GM18517 (cell line): ENCODE data around the gene ELFN2.

Experiments
- ATAC-seq: cut with Tn5 transposase; IDR thresholded peaks from one replicate; pipeline ENCODE4 v1.9.1; 2021; ENCODE audit warnings: mild to moderate bottlenecking, moderate library complexity; ENCODE audit not compliant: unreplicated experiment

ELFN2 gene

GRCh38 chr22:37363261-37363992 lies 63.9 kb downstream of the ELFN2 start:
- ATAC-seq = no peak

- no peak for ATAC-seq
Measured at GRCh38 chr22:37362621-37363020, 64.7 kb downstream of the ELFN2 start.

GRCh38 chr22:37358917-37359316 lies 68.4 kb downstream of the ELFN2 start:
- ATAC-seq = no peak

- ATAC-seq = no peak
Measured at GRCh38 chr22:37358386-37358785, 68.9 kb downstream of the ELFN2 start.

GRCh38 chr22:37357446-37358075 lies 69.7 kb downstream of the ELFN2 start:
- no peak for ATAC-seq

GRCh38 chr22:37356922-37357321 lies 70.4 kb downstream of the ELFN2 start:
- ATAC-seq = no peak

- no peak for ATAC-seq
Measured at GRCh38 chr22:37355174-37355573, 72.1 kb downstream of the ELFN2 start.

GRCh38 chr22:37354670-37355069 lies 72.6 kb downstream of the ELFN2 start:
- ATAC-seq = no peak

GRCh38 chr22:37354261-37354660 lies 73.0 kb downstream of the ELFN2 start:
- ATAC-seq = no peak

- ATAC-seq = no peak
Measured at GRCh38 chr22:37353839-37354238, 73.4 kb downstream of the ELFN2 start.

- ATAC-seq = no peak
Measured at GRCh38 chr22:37352481-37352880, 74.8 kb downstream of the ELFN2 start.

- no peak for ATAC-seq
Measured at GRCh38 chr22:37351232-37351631, 76.0 kb downstream of the ELFN2 start.

GRCh38 chr22:37349043-37349814 lies 78.0 kb downstream of the ELFN2 start:
- ATAC-seq = no peak

- ATAC-seq = no peak
Measured at GRCh38 chr22:37346505-37346895, 80.8 kb downstream of the ELFN2 start.

GRCh38 chr22:37345863-37346504 lies 81.3 kb downstream of the ELFN2 start:
- no peak for ATAC-seq

GRCh38 chr22:37344735-37345449 lies 82.4 kb downstream of the ELFN2 start:
- no peak for ATAC-seq

- ATAC-seq = no peak
Measured at GRCh38 chr22:37343863-37344734, 83.2 kb downstream of the ELFN2 start.

GRCh38 chr22:37343348-37343747 lies 83.9 kb downstream of the ELFN2 start:
- no peak for ATAC-seq

GRCh38 chr22:37342065-37342464 lies 85.2 kb downstream of the ELFN2 start:
- no peak for ATAC-seq
